Kasumi-1 (cell line): Measurements from ENCODE around the gene S100B.
A peak's percentile ranks its signal among the peaks of the same experiment; 100 is the strongest.

Experiments
- DNase-seq, 2 experiments: peaks; one replicate each; lab custom pipeline; 2025; lab: John Stamatoyannopoulos, UW

The S100B gene

GRCh38 chr21:46560568-46561444, 44.1 kb downstream of the S100B start:
- no peak for DNase-seq

GRCh38 chr21:46559291-46559983, 45.4 kb downstream of the S100B start:
- DNase-seq, result no peak

GRCh38 chr21:46557919-46558392, 46.9 kb downstream of the S100B start:
- DNase-seq, result no peak

GRCh38 chr21:46557469-46557868, 47.4 kb downstream of the S100B start:
- no peak for DNase-seq

GRCh38 chr21:46556802-46557201, 48.1 kb downstream of the S100B start:
- DNase-seq, result no peak

DNA sequence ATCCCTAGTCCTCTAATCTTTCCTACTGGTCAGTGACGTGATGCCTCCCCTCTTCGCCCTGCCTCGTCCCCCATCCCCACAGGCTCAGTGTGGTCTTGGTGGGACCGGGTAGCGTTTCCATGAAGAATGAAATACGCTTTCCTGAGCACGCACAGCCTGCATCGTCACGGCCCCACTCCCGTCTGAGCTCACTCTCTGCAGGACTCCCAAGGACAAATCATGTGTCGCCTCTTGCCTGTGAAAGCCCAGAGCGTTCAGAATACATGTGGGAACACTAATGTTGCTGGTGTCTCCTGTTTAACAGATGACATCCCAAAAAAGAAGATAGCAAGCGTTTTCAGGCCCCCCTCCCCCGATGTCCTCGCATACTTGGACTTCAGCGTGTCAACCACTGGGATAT, 49.2 kb downstream of the S100B start:
- DNase-seq, result no peak

DNA sequence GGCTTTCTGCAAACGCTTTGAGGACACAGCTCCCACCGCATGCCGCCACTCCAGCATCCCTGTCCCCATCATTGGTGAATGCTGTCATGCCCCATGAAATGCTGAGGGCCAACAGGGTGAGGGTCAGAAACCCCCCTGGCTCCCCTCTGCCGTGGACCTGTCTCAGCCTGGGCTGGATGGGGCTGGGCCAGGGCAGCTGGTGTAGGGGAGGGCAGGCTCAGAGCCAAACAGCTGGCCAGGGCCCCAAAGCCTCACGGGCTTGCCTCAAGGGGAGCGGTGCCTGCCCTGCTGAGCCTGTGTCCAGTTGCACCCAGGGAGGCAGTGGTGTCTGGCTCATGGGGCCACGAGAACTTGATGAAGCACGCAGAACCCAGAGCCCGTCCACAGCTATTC, 49.7 kb downstream of the S100B start:
- DNase-seq, result no peak

GRCh38 chr21:46554431-46555224, 50.3 kb downstream of the S100B start:
- no peak for DNase-seq

- DNase-seq, result no peak
These were observed 50.9 kb downstream of the S100B start for GRCh38 chr21:46553993-46554392.

GRCh38 chr21:46552865-46553379, 52.0 kb downstream of the S100B start:
- no peak for DNase-seq

GRCh38 chr21:46552274-46552673, 52.6 kb downstream of the S100B start:
- peak; percentile 93 to 95 for DNase-seq

- DNase-seq, result peak; percentile 59 to 64
These were observed 53.1 kb downstream of the S100B start for GRCh38 chr21:46551636-46552241.

DNA sequence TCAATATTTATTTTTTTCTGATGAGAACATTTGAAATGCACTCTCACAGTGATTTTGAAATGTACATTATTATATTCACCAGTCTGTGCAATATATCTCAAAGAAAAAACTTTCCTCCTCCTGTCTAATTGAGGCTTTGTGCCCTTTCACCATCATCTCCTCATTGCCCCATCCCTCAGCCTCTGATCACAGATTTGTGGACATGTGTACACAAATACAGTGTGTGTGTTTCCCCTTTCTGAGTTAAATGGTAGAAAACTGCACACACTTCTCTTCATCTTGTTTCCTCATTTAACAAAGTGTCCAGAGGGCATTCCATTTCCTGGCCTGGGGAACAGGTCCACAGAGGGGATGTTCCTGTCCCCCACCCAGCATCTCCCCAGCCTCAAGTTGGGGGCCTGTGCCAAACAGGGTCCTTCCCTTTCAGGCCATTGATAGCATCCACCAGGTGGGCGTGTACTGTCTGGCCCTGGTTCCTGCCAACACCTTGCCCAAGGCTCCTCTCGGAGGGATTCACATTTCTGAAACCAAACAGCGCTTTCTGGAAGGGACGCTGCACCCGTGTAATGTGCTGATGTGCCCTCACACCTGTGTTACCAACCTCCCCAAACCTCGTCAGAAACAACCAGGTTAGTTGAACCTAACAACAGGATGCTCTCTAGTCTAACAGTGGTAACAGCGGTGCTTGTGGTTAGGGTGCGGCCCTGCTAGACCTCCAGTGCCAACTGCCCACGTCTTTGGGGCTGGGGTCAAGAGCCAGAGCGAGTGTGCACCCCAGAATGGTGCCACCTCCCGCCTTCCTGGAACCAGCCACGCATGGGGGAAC, 54.6 kb downstream of the S100B start:
- no peak for DNase-seq

DNA sequence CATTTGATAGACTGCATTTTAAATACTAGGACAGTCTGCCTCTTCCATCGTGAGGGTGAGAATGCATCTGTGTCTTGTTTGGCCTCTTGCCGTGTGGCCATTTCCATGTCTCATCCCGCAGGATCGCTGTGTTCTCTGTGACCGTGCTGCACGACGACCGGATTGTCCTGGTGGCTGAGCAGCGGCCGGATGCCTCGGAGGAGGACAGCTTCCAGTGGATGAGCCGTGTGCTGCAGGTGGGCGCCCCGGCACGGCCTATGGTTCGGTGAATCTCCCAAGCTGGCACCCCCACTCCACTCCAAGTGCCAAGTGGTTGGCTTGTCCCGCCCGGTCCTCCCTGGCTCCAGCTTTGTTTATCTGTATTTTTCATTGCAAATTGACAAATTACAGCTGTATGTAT, 55.2 kb downstream of the S100B start:
- no peak for DNase-seq
